Choroid plexus epithelial cell (primary cell): ENCODE measurements around the gene PPFIA1.
A peak's percentile ranks its signal among the peaks of the same experiment; 100 is the strongest.

Source experiments
- DNase-seq: peaks from one replicate; pipeline ENCODE4 v3.0.0-alpha.2; 2010; ENCODE audit warnings: low read depth
- H3K4me3 ChIP-seq: 2 replicates; pipeline ENCODE4 v1.5.1; 2011; ENCODE audit warnings: low read depth, mild to moderate bottlenecking, control low read depth, low read length, moderate library complexity
- TF ChIP-seq, protein P1 (sequence below): conservative IDR thresholded peaks from 2 replicates; pipeline ENCODE4 v1.5.1; 2011; ENCODE audit warnings: low read depth, mild to moderate bottlenecking, control low read depth, inconsistent platforms, low read length, moderate library complexity

The PPFIA1 gene

DNA sequence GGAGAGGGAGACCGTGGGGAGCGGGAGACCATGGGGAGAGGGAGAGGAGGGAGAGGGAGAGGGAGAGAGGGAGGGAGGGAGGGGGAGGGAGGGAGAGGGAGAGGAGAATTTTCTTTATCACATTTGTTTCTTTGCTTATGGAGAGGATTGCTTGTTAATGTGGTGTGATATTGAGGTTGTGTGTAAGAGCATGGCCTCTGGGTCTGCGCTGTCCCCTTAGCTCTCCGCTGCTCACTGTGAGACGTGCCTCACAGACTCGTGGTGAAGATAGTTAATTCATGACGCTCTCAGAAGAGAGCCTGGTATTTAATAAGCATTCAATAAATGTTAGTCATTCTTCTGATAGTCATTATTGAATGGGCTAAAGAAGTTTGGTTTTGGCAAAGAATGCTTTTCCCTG, 26.2 kb downstream of the PPFIA1 start:
- TF ChIP-seq, protein P1, sequence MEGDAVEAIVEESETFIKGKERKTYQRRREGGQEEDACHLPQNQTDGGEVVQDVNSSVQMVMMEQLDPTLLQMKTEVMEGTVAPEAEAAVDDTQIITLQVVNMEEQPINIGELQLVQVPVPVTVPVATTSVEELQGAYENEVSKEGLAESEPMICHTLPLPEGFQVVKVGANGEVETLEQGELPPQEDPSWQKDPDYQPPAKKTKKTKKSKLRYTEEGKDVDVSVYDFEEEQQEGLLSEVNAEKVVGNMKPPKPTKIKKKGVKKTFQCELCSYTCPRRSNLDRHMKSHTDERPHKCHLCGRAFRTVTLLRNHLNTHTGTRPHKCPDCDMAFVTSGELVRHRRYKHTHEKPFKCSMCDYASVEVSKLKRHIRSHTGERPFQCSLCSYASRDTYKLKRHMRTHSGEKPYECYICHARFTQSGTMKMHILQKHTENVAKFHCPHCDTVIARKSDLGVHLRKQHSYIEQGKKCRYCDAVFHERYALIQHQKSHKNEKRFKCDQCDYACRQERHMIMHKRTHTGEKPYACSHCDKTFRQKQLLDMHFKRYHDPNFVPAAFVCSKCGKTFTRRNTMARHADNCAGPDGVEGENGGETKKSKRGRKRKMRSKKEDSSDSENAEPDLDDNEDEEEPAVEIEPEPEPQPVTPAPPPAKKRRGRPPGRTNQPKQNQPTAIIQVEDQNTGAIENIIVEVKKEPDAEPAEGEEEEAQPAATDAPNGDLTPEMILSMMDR = no peak
- DNase-seq = no peak
- H3K4me3 ChIP-seq = no peak overlapping the region

DNA sequence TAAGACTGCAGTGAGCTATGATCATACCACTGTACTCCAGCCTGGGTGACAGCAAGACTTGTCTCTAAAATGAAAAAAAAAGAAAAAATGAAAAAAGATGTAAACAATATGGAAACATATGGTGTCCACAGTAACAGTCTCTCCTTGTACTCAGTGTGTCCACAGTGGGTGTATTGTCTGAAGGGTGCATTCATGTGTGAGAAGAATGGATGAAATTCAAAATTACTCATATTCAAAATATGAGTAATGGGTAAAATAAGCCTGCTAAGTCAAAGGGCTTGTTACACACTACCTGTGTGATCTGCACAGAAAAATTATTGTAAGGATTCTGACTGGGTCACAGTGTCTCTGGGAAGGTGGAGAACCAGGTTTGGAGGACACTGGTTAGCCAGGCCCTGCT, 26.9 kb downstream of the PPFIA1 start:
- H3K4me3 ChIP-seq = no peak overlapping the region
- DNase-seq = peak; percentile 32
- TF ChIP-seq, protein P1 = no peak

DNA sequence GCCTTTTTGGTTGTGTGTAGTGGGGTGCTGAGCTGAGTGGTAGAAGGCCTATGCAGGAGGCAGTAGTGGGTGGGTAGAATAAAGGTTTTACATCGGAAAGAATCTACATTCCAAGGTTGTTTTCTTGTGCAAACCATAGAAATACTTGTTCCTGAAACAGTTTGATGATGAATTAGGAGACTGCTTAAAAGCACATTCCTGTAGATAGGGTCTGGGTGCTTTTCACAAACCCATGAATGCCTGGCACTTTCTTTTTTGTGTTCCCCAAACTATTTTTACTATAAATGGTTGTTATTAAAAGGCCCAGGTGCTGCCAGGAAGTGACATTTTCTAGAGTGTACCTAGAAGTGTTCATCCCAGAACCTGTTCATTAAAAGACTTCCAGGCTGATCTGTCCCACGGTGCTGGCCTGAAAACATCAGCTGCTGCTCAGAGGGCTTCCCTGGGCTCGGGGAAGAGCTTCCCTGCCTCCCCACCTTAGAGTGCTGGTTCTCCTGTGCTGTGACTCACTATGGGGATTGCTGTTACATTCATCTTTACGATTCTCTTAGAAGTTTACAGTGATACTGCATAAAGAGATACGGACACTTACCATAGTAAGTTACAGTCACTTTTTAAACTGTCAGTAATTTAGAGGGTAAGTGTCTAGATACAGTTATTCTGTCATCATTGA, 27.9 kb downstream of the PPFIA1 start:
- TF ChIP-seq, protein P1 = no peak
- peak; percentile 66 for DNase-seq
- no peak overlapping the region for H3K4me3 ChIP-seq

DNA sequence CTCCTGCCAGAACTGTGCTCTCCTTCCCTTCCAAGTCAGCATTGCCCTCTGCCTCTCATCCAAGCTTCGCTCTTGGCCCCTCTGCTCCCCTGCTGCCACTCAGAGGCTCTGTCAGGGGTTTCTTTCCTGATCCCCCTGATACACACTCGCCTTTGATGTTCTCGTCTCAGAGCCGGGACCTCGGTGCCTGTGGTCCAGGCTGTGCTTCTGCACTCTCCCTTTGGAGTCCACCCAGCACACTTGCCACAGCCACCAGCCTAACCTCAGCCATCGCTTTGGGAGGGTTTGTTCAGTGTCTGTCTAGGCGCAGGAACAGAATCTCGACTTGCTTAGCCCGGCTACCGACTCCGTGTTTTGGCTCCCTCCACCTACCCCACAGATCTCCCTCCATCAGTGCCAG, 29.1 kb downstream of the PPFIA1 start:
- H3K4me3 ChIP-seq = no peak overlapping the region
- TF ChIP-seq, protein P1 = no peak
- no peak for DNase-seq

DNA sequence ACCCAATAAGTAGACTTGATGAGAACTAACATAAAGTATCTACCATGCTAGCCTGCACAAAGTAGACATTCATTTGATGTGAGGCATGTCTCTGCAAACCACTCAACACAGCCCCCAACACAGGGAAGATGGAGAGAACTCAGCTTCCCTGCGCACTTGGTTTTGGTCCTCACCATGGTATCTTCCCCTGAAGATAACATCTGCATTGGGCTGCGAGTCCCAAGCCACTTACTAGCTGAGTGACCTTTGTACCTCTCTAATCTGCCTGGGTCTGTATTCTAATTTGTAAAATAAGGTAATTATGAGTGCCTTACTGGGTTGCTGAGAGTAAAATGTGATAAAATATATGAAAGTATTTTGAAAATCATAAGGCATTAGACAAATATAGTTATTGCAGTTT, 30.7 kb downstream of the PPFIA1 start:
- TF ChIP-seq, protein P1 = no peak
- no peak for DNase-seq
- no peak overlapping the region for H3K4me3 ChIP-seq

DNA sequence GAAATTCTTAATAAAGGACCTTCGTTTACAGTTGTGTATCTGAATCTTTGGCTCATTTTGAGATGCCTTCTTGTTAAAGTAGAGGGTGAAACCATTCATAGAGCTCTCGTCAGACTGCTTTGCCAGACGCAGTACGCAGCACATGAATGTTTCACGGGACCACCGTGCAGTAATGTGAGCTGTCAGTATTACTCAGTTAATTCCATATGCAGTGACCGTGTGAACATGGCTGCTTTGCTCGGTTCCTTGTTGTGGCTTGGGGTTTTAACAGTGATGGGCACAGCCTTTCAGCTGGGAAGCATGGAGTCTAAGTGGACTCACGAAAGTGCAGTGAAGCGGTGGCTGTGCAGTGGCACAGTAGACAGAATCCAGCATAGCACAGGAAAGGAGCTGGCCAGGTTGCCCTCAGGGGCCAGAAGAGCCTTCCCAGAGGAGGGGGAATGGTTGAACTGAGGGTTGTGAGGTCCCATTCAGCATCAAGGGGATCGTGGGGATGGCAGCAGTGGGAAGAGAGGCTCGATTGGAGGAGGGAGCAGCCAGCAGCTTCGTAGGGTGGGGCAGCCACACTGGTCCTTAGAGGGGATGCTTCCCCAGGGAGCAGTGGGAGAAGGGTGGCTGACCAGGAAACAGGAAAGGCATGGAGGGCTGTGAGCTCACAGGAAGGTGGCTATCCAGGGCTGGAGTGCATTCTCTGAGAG, 31.4 kb downstream of the PPFIA1 start:
- DNase-seq = no peak
- TF ChIP-seq, protein P1 = no peak
- no peak overlapping the region for H3K4me3 ChIP-seq

DNA sequence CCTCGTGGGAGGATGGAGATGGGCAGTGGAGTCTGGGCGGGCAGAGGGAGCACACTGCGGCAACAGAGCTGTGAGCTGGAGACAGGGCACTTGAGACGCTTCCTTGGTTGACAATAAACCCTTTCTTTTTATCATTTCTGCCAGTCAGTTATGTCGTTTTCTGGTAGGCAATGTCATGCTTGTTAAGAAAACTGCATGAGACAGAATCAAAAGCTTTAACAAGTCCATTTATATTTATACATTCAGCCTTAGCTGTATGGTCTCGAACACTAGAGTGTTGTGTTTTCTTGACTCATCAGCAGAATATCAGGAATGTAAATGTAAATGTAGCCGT, 31.9 kb downstream of the PPFIA1 start:
- TF ChIP-seq, protein P1 = no peak
- no peak for DNase-seq
- no peak overlapping the region for H3K4me3 ChIP-seq
